Ishikawa (cell line): ENCODE data around the gene NEK11.

ENCODE experiments used
- CEBPB ChIP-seq: IDR thresholded peaks from 2 replicates; pipeline ENCODE4 v1.6.1; 2012
- CREB1 ChIP-seq: IDR thresholded peaks from 2 replicates; pipeline ENCODE4 v1.6.1; 2012; ENCODE audit warnings: low read depth
- EGR1 ChIP-seq: IDR thresholded peaks from 2 replicates; pipeline ENCODE4 v1.6.1; 2012
- EP300 ChIP-seq: IDR thresholded peaks from 2 replicates; pipeline ENCODE4 v1.6.1; 2012; ENCODE audit warnings: borderline replicate concordance
- FOXM1 ChIP-seq: IDR thresholded peaks from 2 replicates; pipeline ENCODE4 v1.6.1; 2012; ENCODE audit warnings: low read depth, borderline replicate concordance
- MAX ChIP-seq: IDR thresholded peaks from 2 replicates; pipeline ENCODE4 v1.6.1; 2012
- NFIC ChIP-seq: IDR thresholded peaks from 2 replicates; pipeline ENCODE4 v1.6.1; 2012
- RAD21 ChIP-seq: IDR thresholded peaks from 2 replicates; pipeline ENCODE4 v1.6.1; 2012; ENCODE audit warnings: low read depth
- REST ChIP-seq: IDR thresholded peaks from 2 replicates; pipeline ENCODE4 v1.6.1; 2012; ENCODE audit warnings: low read depth, mild to moderate bottlenecking
- TAF1 ChIP-seq: IDR thresholded peaks from 2 replicates; pipeline ENCODE4 v1.6.1; 2012; ENCODE audit warnings: low read depth, mild to moderate bottlenecking
- TCF12 ChIP-seq: IDR thresholded peaks from 2 replicates; pipeline ENCODE4 v1.6.1; 2012; ENCODE audit warnings: low read depth
- TEAD4 ChIP-seq: IDR thresholded peaks from 2 replicates; pipeline ENCODE4 v1.6.1; 2012
- USF1 ChIP-seq: IDR thresholded peaks from 2 replicates; pipeline ENCODE4 v1.6.1; 2012
- YY1 ChIP-seq: IDR thresholded peaks from 2 replicates; pipeline ENCODE4 v1.6.1; 2012; ENCODE audit warnings: low read depth
- ZBTB7A ChIP-seq: IDR thresholded peaks from 2 replicates; pipeline ENCODE4 v1.6.1; 2012; ENCODE audit warnings: low read depth

NEK11 gene

GRCh38 chr3:131007256-131007655 lies 19.4 kb upstream of the NEK11 start:
- TF ChIP-seq EGR1, result no peak
- no peak for TF ChIP-seq TEAD4
- no peak for TF ChIP-seq CEBPB
- no peak for TF ChIP-seq CREB1
- no peak for TF ChIP-seq ZBTB7A
- TF ChIP-seq NFIC, result no peak
- TF ChIP-seq YY1, result no peak
- no peak for TF ChIP-seq FOXM1
- no peak for TF ChIP-seq REST
- no peak for TF ChIP-seq USF1
- TF ChIP-seq MAX, result no peak
- TF ChIP-seq EP300, result no peak
- no peak for TF ChIP-seq RAD21
- no peak for TF ChIP-seq TCF12

GRCh38 chr3:131007782-131008181 lies 18.9 kb upstream of the NEK11 start:
- TF ChIP-seq NFIC, result no peak
- no peak for TF ChIP-seq TEAD4
- TF ChIP-seq CEBPB, result peak; percentile 60; the same call in 1 of the 2 replicates
- TF ChIP-seq FOXM1, result no peak
- TF ChIP-seq EGR1, result no peak
- TF ChIP-seq USF1, result no peak
- TF ChIP-seq MAX, result no peak

- TF ChIP-seq YY1 (no peak), TEAD4 (no peak), ZBTB7A (no peak), CEBPB (no peak), TCF12 (no peak)
Measured at GRCh38 chr3:131008326-131008725, 18.4 kb upstream of the NEK11 start.

- TF ChIP-seq FOXM1, result no peak
- TF ChIP-seq NFIC, result no peak
- TF ChIP-seq CREB1, result no peak
- no peak for TF ChIP-seq EP300
- no peak for TF ChIP-seq RAD21
- no peak for TF ChIP-seq CEBPB
- TF ChIP-seq USF1, result no peak
- no peak for TF ChIP-seq ZBTB7A
- TF ChIP-seq TEAD4, result no peak
- no peak for TF ChIP-seq TAF1
- no peak for TF ChIP-seq EGR1
- no peak for TF ChIP-seq MAX
- TF ChIP-seq YY1, result no peak
- TF ChIP-seq REST, result no peak
- no peak for TF ChIP-seq TCF12
Measured at GRCh38 chr3:131009698-131010097, 17.0 kb upstream of the NEK11 start.

GRCh38 chr3:131018970-131019369 lies 7.7 kb upstream of the NEK11 start:
- TF ChIP-seq EP300 (no peak), CREB1 (no peak), FOXM1 (no peak), EGR1 (no peak), REST (no peak), USF1 (no peak), TAF1 (no peak), MAX (no peak), RAD21 (no peak), YY1 (no peak), ZBTB7A (no peak), TEAD4 (no peak), CEBPB (no peak), NFIC (no peak), TCF12 (no peak)
